Measurements from ENCODE around the gene KCNAB1.
"Not testable (repeated sequence)": the region's sequence is repeated elsewhere in the genome, so short reads cannot be mapped to it uniquely, and the experiment has no call there.

KCNAB1 gene

GRCh38 chr3:156133076-156133475 lies 12.7 kb downstream of the KCNAB1 start:
- H3K27ac ChIP-seq (ENCODE audit: low read depth, low read length, poor library complexity, severe bottlenecking) = no peak overlapping the region
- H3K4me2 ChIP-seq (ENCODE audit: low read length) = no peak overlapping the region
- no peaks in the 10 kb centered on the region for H3K9me2 ChIP-seq (ENCODE audit: low read depth, low read length)
- no peak overlapping the region for H2AFZ ChIP-seq (ENCODE audit: low read length)
- no peaks in the 10 kb centered on the region for H3K9me3 ChIP-seq (ENCODE audit: low read length)
- no peaks in the 10 kb centered on the region for H4K20me1 ChIP-seq (ENCODE audit: insufficient read depth, low read length)
- H3K9ac ChIP-seq (ENCODE audit: low read length) = no peak overlapping the region
- no peak overlapping the region for H3K4me3 ChIP-seq (ENCODE audit: low read depth, low read length, poor library complexity, severe bottlenecking)
- no peaks in the 10 kb centered on the region for H3K36me3 ChIP-seq (ENCODE audit: insufficient read depth, low read length)
- no peaks in the 10 kb centered on the region for H3K79me2 ChIP-seq (ENCODE audit: insufficient read depth, low read length)
- no peaks in the 10 kb centered on the region for H3K27me3 ChIP-seq (ENCODE audit: insufficient read depth, low read length)
- no peak for TF ChIP-seq CTCF (IDR thresholded peaks at IDR 0.05; ENCODE audit: low read length)
- TF ChIP-seq EZH2 (IDR thresholded peaks at IDR 0.05; ENCODE audit: borderline replicate concordance, low read length) = no peak
- no peaks in the 10 kb centered on the region for H3K4me1 ChIP-seq (ENCODE audit: insufficient read depth, low read length, severe bottlenecking)
- no peaks in the 10 kb centered on the region for H3F3A ChIP-seq (ENCODE audit: insufficient read depth, low read length)

- Histone ChIP-seq H3K9me3 (ENCODE audit: low read length) (no peaks in the 10 kb centered on the region), H3K27ac (ENCODE audit: low read depth, low read length, poor library complexity, severe bottlenecking) (no peak overlapping the region), H4K20me1 (ENCODE audit: insufficient read depth, low read length) (no peaks in the 10 kb centered on the region), H3K4me3 (ENCODE audit: low read depth, low read length, poor library complexity, severe bottlenecking) (no peak overlapping the region), H3K4me1 (ENCODE audit: insufficient read depth, low read length, severe bottlenecking) (no peaks in the 10 kb centered on the region), H3K27me3 (ENCODE audit: insufficient read depth, low read length) (no peaks in the 10 kb centered on the region), H3K9me2 (ENCODE audit: low read depth, low read length) (no peaks in the 10 kb centered on the region), H3K4me2 (ENCODE audit: low read length) (no peak overlapping the region), H3K79me2 (ENCODE audit: insufficient read depth, low read length) (no peaks in the 10 kb centered on the region), H3K9ac (ENCODE audit: low read length) (no peak overlapping the region), H3K36me3 (ENCODE audit: insufficient read depth, low read length) (no peaks in the 10 kb centered on the region), H2AFZ (ENCODE audit: low read length) (no peak overlapping the region), H3F3A (ENCODE audit: insufficient read depth, low read length) (no peaks in the 10 kb centered on the region)
- no peak for TF ChIP-seq EZH2 (IDR thresholded peaks at IDR 0.05; ENCODE audit: borderline replicate concordance, low read length)
- peak; percentile 54 for TF ChIP-seq CTCF (IDR thresholded peaks at IDR 0.05; ENCODE audit: low read length)
Observed at GRCh38 chr3:156135921-156136638, 15.7 kb downstream of the KCNAB1 start.

- H3K79me2 ChIP-seq (ENCODE audit: insufficient read depth, low read length); H3K27ac ChIP-seq (ENCODE audit: low read depth, low read length, poor library complexity, severe bottlenecking); H4K20me1 ChIP-seq (ENCODE audit: insufficient read depth, low read length); H3K4me2 ChIP-seq (ENCODE audit: low read length); H3K4me3 ChIP-seq (ENCODE audit: low read depth, low read length, poor library complexity, severe bottlenecking); H3K36me3 ChIP-seq (ENCODE audit: insufficient read depth, low read length); H3K9ac ChIP-seq (ENCODE audit: low read length); H3K27me3 ChIP-seq (ENCODE audit: insufficient read depth, low read length); H3K4me1 ChIP-seq (ENCODE audit: insufficient read depth, low read length, severe bottlenecking); H2AFZ ChIP-seq (ENCODE audit: low read length); H3K9me3 ChIP-seq (ENCODE audit: low read length); H3F3A ChIP-seq (ENCODE audit: insufficient read depth, low read length); H3K9me2 ChIP-seq (ENCODE audit: low read depth, low read length): not testable (repeated sequence)
Observed at GRCh38 chr3:156137397-156137796, 17.0 kb downstream of the KCNAB1 start.

GRCh38 chr3:156140001-156140595 lies 19.7 kb downstream of the KCNAB1 start:
- H3K9ac ChIP-seq (ENCODE audit: low read length) = no peak overlapping the region
- H3K27ac ChIP-seq (ENCODE audit: low read depth, low read length, poor library complexity, severe bottlenecking) = no peak overlapping the region
- H3F3A ChIP-seq (ENCODE audit: insufficient read depth, low read length) = no peaks in the 10 kb centered on the region
- no peak overlapping the region for H2AFZ ChIP-seq (ENCODE audit: low read length)
- TF ChIP-seq CTCF (IDR thresholded peaks at IDR 0.05; ENCODE audit: low read length) = no peak
- TF ChIP-seq EZH2 (IDR thresholded peaks at IDR 0.05; ENCODE audit: borderline replicate concordance, low read length) = no peak
- H3K4me3 ChIP-seq (ENCODE audit: low read depth, low read length, poor library complexity, severe bottlenecking) = no peak overlapping the region
- no peaks in the 10 kb centered on the region for H3K27me3 ChIP-seq (ENCODE audit: insufficient read depth, low read length)
- H3K4me1 ChIP-seq (ENCODE audit: insufficient read depth, low read length, severe bottlenecking) = no peaks in the 10 kb centered on the region
- H3K9me3 ChIP-seq (ENCODE audit: low read length) = no peaks in the 10 kb centered on the region
- no peaks in the 10 kb centered on the region for H4K20me1 ChIP-seq (ENCODE audit: insufficient read depth, low read length)
- no peaks in the 10 kb centered on the region for H3K9me2 ChIP-seq (ENCODE audit: low read depth, low read length)
- H3K79me2 ChIP-seq (ENCODE audit: insufficient read depth, low read length) = no peaks in the 10 kb centered on the region
- H3K36me3 ChIP-seq (ENCODE audit: insufficient read depth, low read length) = no peaks in the 10 kb centered on the region
- H3K4me2 ChIP-seq (ENCODE audit: low read length) = no peak overlapping the region
